Measurements from ENCODE around the gene TTLL4.

The TTLL4 gene

GRCh38 chr2:218718058-218718457 is 7.4 kb downstream of the TTLL4 start:
- no peak for DNase-seq

DNA sequence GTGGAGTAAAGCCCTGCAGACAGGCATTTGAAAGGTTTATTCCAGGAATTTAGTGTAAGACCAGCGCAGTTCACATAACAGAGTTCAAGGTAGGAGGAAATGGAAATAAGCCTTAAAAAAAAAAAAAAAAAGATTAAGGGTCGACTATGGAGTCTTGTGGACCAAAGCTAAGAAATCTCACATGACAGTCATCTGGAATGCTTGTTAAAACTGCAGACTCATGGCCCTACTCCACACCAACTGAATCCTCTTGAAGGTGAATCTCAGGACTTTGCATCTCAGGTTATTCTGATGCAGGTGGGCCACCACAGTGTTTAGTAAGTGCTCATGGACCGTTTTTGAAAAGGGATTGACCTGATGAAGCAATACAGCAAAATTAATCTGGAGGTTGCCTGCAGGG is 8.8 kb downstream of the TTLL4 start:
- DNase-seq = no peak

DNA sequence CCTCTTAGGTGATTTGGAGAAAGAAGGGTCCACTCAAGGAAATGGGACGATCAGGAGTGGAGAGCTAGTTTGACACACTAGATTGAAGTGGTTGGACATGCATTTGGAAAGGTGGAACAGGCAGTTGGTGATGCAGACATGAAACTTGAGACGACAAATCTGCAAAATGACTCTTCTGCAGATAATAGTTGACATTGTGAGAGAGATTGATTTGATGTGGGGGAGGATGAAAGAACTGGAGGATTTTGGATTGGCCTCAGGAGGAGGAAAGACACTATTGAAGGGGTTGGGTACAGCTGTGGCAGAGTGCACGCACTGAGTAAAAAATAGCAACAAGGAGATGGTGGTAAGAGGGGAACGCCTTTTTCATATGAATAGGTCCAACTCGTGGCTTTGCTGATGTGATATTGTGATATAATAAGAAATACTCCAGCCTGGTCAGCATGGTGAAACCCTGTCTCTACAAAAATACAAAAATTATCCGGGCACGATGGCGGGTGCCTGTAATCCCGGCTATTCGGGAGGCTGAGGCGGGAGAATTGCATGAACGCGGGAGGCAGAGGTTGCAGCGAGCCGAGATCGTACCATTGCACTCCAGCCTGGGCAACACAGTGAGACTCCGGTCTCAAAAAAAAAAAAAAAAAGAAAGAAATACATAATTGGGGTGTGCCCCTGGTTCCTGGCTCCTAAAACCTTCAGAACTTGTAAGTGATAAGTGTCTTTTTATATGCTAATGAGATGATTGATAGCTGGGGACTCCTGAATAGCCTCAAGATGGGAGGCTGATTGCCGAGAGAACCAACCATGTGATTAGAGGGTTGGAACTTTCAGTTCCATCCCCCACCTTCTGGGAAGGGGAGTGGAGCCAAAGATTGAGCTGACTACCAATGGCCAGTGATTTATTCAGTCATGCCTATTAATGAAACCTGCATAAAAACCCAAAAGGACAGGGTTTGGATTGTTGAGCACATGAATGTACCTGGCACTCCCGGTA is 9.7 kb downstream of the TTLL4 start:
- DNase-seq = no peak

DNA sequence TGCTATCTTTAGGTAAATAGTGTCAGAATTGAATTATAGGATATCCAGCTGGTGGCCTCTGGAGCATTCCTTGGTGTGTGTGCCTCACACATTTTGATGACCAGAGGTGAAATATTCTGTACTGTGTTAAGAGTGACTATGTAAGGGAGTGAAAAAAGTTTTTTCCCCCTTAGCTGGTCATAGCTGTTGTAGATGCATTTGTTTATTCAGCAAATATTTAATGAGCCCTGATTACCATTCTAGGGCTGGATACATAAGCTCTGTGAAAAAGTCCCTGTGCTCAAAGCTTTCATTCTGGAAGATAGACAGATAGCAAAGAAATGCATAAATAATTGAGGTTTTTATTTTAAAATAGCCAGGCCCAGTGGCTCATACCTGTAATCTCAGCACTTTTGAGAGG is 10.9 kb downstream of the TTLL4 start:
- no peak for DNase-seq

GRCh38 chr2:218721934-218722333 is 11.3 kb downstream of the TTLL4 start:
- DNase-seq = no peak

DNA sequence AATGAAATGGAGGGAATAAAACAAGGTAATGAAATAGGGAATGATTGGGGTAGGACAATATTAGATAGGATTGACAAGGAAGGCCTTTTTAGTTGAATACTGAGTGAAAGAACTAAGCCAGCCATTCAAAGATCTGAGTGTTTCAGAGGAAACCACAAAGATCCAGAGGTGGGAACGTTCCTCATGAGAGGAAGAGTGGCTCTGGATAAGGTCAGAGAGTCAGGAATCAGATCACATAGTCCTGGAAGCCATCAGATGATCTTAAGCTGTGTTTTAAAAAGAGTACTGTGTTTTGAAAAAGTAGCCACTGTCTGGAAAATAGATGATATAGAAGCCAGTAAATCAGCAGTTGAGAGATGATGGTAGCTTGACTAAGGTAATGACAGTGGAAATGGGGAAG is 11.8 kb downstream of the TTLL4 start:
- no peak for DNase-seq

DNA sequence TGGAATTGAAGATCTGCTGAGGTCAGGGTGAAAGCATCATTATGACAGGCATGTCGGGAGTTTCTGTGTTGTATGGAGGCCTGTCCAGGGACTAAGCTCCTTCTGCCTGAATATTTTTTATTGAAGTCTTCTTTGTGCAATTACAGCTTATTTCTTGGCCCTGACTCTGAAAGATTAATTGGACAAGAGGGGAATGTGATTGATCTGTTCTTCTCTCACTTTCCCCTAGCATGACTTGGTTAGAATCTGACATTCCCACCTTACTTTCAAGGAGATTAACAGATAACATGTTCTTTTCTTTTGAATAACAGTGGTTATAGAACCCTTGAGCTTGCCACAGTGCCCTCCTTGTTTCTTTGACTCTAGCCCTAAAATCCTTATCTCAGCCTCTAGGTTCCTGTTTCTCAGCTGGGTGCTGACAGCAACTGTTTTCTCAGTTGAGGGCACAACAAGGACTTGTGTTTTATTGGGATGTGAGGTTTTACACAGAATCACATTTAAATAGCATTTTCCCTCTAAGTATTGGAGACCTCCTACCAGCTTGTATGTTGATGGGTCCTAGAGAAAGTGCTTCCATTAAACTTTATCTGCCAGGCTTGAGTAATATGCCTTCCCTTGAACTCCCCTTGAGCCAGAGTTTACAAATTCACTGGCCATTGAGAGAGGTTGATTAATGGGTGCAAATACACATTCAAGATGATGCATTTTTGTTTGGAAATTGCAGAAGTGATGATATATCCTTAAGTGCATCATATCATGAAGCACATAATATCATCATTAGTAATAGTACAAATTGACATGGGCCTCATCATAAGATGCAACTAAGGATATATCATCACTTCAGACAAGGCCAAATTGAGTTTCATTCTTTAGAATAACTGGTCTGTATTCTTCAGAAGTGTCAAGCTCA is 12.5 kb downstream of the TTLL4 start:
- DNase-seq = no peak

- no peak for DNase-seq
Observed at GRCh38 chr2:218726004-218726574, 15.5 kb downstream of the TTLL4 start.

DNA sequence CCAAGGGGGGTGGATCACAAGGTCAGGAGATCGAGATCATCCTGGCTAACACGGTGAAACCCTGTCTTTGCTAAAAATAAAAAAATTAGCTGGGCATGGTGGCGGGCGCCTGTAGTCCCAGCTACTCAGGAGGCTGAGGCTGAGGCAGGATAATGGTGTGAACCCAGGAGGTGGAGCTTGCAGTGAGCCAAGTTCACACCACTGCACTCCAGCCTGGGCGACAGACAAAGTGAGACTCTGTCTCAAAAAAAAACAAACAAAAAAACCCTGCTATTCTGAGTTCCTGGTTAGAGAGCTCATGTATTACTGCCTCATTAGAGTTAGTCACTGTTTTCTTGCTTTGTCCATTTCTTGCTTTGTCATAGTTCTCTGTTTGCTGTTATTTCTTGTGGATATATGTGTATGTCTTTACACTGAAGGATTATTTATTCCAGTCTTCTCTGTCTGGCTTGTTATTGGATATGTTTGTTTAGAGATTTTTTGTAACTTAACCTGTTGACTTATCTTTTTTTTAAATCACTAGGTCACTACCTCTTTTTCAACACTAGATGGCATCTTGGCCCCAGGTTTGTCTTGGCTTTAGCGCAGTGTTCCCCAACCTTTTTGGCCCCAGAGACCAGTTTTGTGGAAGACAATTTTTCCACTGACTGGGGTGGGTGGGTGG is 17.0 kb downstream of the TTLL4 start:
- no peak for DNase-seq

DNA sequence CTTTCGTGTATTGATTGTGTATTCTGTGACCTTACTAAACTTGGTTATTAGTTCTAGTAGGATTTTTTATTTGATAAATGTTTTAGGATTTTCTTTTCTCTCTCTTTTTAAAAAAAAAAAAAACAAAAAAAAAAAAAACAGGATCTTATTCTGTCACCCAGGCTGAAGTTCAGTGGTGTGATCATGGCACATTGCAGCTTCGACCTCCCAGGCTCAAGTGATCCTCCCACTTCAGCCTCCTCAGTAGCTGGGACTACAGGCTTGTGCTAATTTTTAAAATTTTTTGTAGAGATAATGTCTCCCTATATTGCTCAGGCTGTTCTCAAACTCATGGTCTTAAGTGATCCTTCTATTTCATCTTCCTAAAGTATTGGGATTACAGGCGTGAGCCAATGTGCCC is 19.0 kb downstream of the TTLL4 start:
- no peak for DNase-seq

DNA sequence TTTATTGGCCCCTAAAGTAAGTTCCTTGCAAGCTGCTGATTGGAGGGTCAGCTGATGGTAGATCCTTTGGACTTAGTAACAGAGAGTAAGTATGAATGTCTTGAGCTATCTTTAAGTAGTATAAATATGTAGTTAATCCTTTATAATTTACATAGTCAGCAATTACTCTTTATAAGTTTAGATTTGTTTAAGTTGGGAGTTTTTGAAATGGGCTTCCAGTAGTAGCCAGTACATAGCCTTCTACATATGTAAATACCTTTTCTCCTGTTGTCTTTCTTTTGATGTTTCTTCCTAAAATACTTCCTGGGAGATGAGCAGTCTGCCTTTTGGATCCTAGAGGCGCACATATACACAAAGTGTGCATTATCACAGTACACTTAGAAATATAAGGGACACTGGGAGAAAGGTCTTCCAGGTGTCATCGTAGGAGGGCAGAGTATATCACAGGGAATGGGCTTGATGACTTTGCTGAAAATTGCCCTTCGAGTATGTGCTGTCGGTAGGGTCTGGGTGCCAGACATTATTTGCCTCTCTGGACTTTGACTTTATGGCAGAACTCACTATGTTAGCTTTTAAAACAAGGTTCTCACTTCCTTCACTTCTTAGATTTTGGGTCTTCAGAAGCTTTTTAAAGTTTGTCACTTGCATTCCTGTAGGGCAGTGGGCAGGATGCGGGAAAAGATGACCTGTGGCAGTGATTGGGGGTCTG is 21.6 kb downstream of the TTLL4 start:
- no peak for DNase-seq

GRCh38 chr2:218732761-218733158 is 22.1 kb downstream of the TTLL4 start:
- no peak for DNase-seq

GRCh38 chr2:218733171-218734021 is 22.8 kb downstream of the TTLL4 start:
- no peak for DNase-seq

- no peak for DNase-seq
Observed at GRCh38 chr2:218734190-218734975, 23.7 kb downstream of the TTLL4 start.

- no peak for DNase-seq
Observed at GRCh38 chr2:218736531-218736930, 25.9 kb downstream of the TTLL4 start.

DNA sequence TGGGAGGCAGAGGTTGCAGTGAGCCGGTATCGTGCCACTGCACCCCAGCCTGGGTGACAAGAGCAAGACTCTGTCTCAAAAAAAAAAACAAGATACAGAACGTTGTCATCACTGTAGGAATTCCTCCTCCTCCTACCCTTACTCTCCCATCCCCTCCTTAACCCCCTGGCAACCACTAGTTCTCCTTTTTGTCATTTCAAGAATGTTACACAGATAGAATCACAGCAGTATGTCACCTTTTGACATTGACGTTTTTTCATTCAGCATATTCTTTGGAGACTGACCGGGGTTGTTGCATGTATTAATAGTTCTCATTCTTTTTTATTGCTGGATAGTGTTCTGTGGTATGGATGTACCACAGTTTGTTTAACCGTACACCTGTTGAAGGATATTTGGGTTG is 32.4 kb downstream of the TTLL4 start:
- no peak for DNase-seq

- no peak for DNase-seq
Observed at GRCh38 chr2:218744615-218745014, 34.0 kb downstream of the TTLL4 start.

DNA sequence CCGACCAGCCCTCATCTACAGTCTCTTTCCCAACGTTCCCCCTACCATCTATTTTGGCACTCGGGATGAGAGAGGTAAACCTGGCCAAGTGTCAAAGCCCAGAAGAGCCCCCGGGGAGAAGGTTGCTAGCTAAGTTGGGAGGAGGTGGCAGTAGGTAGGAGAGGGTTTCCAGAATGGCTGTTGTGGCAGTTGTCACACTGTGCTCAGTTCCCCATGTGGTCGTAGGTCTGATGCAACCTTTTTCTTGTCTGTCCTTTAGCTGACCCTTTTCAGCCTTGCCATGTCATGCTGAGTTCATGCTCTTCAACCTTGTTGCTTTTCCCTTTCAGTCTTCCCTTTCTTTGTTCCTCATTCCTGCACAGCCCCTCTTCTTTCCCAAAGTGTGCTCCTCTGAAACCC is 34.5 kb downstream of the TTLL4 start:
- DNase-seq = no peak

GRCh38 chr2:218745559-218746469 is 35.2 kb downstream of the TTLL4 start:
- no peak for DNase-seq
